GM18498 (cell line): Measurements from ENCODE around the gene CNGA3.
"Not testable (repeated sequence)": the region's sequence is repeated elsewhere in the genome, so short reads cannot be mapped to it uniquely, and the experiment has no call there.

Source experiments
- ATAC-seq: cut with Tn5 transposase; IDR thresholded peaks from one replicate; pipeline ENCODE4 v1.9.1; 2021; ENCODE audit warnings: mild to moderate bottlenecking, moderate library complexity; ENCODE audit not compliant: unreplicated experiment

CNGA3 gene

GRCh38 chr2:98346311-98347236 lies at the start of gene CNGA3:
Gene CNGA3 (plus strand): TSS chr2:98346456. CDS start chr2:98369976, 23,520 bp downstream.
- ATAC-seq: no peak

- no peak for ATAC-seq
These were observed 48.2 kb upstream of the CNGA3 start for GRCh38 chr2:98297817-98298682.

- ATAC-seq: no peak
These were observed 47.5 kb upstream of the CNGA3 start for GRCh38 chr2:98298683-98299164.

GRCh38 chr2:98299211-98299905 lies 46.9 kb upstream of the CNGA3 start:
- no peak for ATAC-seq

GRCh38 chr2:98300141-98300874 lies 45.9 kb upstream of the CNGA3 start:
- ATAC-seq: no peak

- ATAC-seq: no peak
These were observed 44.8 kb upstream of the CNGA3 start for GRCh38 chr2:98301469-98301868.

GRCh38 chr2:98307131-98307696 lies 39.0 kb upstream of the CNGA3 start:
- ATAC-seq: not testable (repeated sequence)

GRCh38 chr2:98308068-98308467 lies 38.2 kb upstream of the CNGA3 start:
- no peak for ATAC-seq

- no peak for ATAC-seq
These were observed 37.7 kb upstream of the CNGA3 start for GRCh38 chr2:98308532-98308931.

GRCh38 chr2:98309580-98309979 lies 36.7 kb upstream of the CNGA3 start:
- ATAC-seq: no peak

- ATAC-seq: no peak
These were observed 36.2 kb upstream of the CNGA3 start for GRCh38 chr2:98310010-98310409.

- ATAC-seq: no peak
These were observed 35.2 kb upstream of the CNGA3 start for GRCh38 chr2:98311090-98311489.

- no peak for ATAC-seq
These were observed 34.3 kb upstream of the CNGA3 start for GRCh38 chr2:98311771-98312545.

GRCh38 chr2:98313492-98314250 lies 32.6 kb upstream of the CNGA3 start:
- no peak for ATAC-seq

- no peak for ATAC-seq
These were observed 32.0 kb upstream of the CNGA3 start for GRCh38 chr2:98314251-98314650.

GRCh38 chr2:98315957-98316356 lies 30.3 kb upstream of the CNGA3 start:
- no peak for ATAC-seq

- no peak for ATAC-seq
These were observed 29.0 kb upstream of the CNGA3 start for GRCh38 chr2:98317214-98317613.

- not testable (repeated sequence) for ATAC-seq
These were observed 26.1 kb upstream of the CNGA3 start for GRCh38 chr2:98320171-98320570.
